Measurements from ENCODE around the gene ANKHD1.

The ANKHD1 gene

GRCh38 chr5:140391732-140392131 is 9.9 kb upstream of the ANKHD1 start:
- H3K4me3 ChIP-seq (ENCODE audit: low read depth, low read length), result no peak overlapping the region
- no peak for TF ChIP-seq CTCF (IDR thresholded peaks at IDR 0.05; ENCODE audit: insufficient read depth, low read depth, low read length, missing control alignments)
- DNase-seq (ENCODE audit: low read depth), result no peak

- no peak for DNase-seq (ENCODE audit: low read depth)
- TF ChIP-seq CTCF (IDR thresholded peaks at IDR 0.05; ENCODE audit: insufficient read depth, low read depth, low read length, missing control alignments), result no peak
- no peak overlapping the region for H3K4me3 ChIP-seq (ENCODE audit: low read depth, low read length)
These were observed 7.9 kb upstream of the ANKHD1 start for GRCh38 chr5:140393738-140394137.

- no peak overlapping the region for H3K4me3 ChIP-seq (ENCODE audit: low read depth, low read length)
- no peak for DNase-seq (ENCODE audit: low read depth)
- no peak for TF ChIP-seq CTCF (IDR thresholded peaks at IDR 0.05; ENCODE audit: insufficient read depth, low read depth, low read length, missing control alignments)
These were observed 3.2 kb upstream of the ANKHD1 start for GRCh38 chr5:140398379-140398811.

GRCh38 chr5:140399979-140400729 is 1.5 kb upstream of the ANKHD1 start:
- H3K4me3 ChIP-seq (ENCODE audit: low read depth, low read length), result peak overlapping the region; percentile 77
- no peak for TF ChIP-seq CTCF (IDR thresholded peaks at IDR 0.05; ENCODE audit: insufficient read depth, low read depth, low read length, missing control alignments)
- DNase-seq (ENCODE audit: low read depth), result no peak

GRCh38 chr5:140400730-140401361 is 787 bp upstream of the ANKHD1 start:
- peak overlapping the region; percentile 77 for H3K4me3 ChIP-seq (ENCODE audit: low read depth, low read length)
- TF ChIP-seq CTCF (IDR thresholded peaks at IDR 0.05; ENCODE audit: insufficient read depth, low read depth, low read length, missing control alignments), result no peak
- DNase-seq (ENCODE audit: low read depth), result peak; percentile 97

GRCh38 chr5:140402258-140403074 is 833 bp downstream of the ANKHD1 start:
- peak overlapping the region; percentile 99 for H3K4me3 ChIP-seq (ENCODE audit: low read depth, low read length)
- no peak for TF ChIP-seq CTCF (IDR thresholded peaks at IDR 0.05; ENCODE audit: insufficient read depth, low read depth, low read length, missing control alignments)
- peak; percentile 61 for DNase-seq (ENCODE audit: low read depth)

Data from GM12865 (cell line).